GM12878 (cell line): ENCODE data around the gene MFN2. TPM values are rescaled to one million over a fixed set of nuclear protein-coding genes. Genes with fewer than 3 reads are reported as not detected.

ENCODE experiments used
- ATAC-seq: fragments of 200-7000 bp; cut with Tn5 transposase; 3 replicates; pipeline ENCODE4 v1.9.1; 2020; ENCODE audit warnings: mild to moderate bottlenecking, moderate library complexity
- BruUV-seq: library from RNA; stranded (reverse); fragments of 400-500 nt; replicated peaks from 2 replicates; lab custom pipeline; 2021; lab: Mats Ljungman, UMichigan
- CTCF ChIA-PET: fragments of 300-600 bp; sonication (Branson Sonifier 250); formaldehyde crosslinking; extraction: SDS; loops from one replicate; lab custom pipeline; 2021; ENCODE audit warnings: inconsistent platforms; lab: Yijun Ruan, JAX
- POLR2A ChIA-PET: fragments of 350-600 bp; formaldehyde crosslinking; extraction: SDS; loops from one replicate; lab custom pipeline; 2021; ENCODE audit warnings: inconsistent platforms; lab: Charles Lee
- RAD21 ChIA-PET: fragments of 300-600 bp; sonication (Branson Sonifier 250); formaldehyde crosslinking; loops from one replicate; lab custom pipeline; 2023; ENCODE audit warnings: antibody characterized with exemption; ENCODE audit not compliant: unreplicated experiment; lab: Charles Lee
- SMC1A ChIA-PET: fragments of 300-600 bp; sonication (Branson Sonifier 250); formaldehyde crosslinking; loops from one replicate; lab custom pipeline; 2023; ENCODE audit not compliant: unreplicated experiment, uncharacterized antibody; lab: Charles Lee
- DNase-seq: peaks from one replicate; pipeline ENCODE4 v3.0.0-alpha.2; 2011; ENCODE audit warnings: low read depth, low spot score
- FAIRE-seq: peaks from 3 replicates; lab custom pipeline; 2011; peaks lifted over from hg19 to GRCh38; lab: Jason Lieb, UNC
- H2AFZ ChIP-seq: 2 replicates; pipeline ENCODE4 v1.6.0; 2011; ENCODE audit warnings: low read depth, low read length, control low read depth; ENCODE audit not compliant: control insufficient read depth
- H3K27ac ChIP-seq: 2 replicates; pipeline ENCODE4 v1.5.1; 2011; ENCODE audit warnings: control low read depth; ENCODE audit not compliant: control insufficient read depth, insufficient read depth
- H3K27me3 ChIP-seq, 2 experiments: replicated peaks in 1 of 2; 2 replicates each; pipeline versions ENCODE4 v1.6.0 to v1.6.1; 2011; ENCODE audit warnings: low read length in 1 of 2; ENCODE audit not compliant: control insufficient read depth in 2 of 2, insufficient read depth in 2 of 2
- H3K36me3 ChIP-seq, 2 experiments: 2 replicates each; pipeline ENCODE4 v1.5.1; 2011; ENCODE audit warnings: low read length in 1 of 2; ENCODE audit not compliant: control insufficient read depth in 2 of 2, insufficient read depth in 2 of 2
- H3K4me1 ChIP-seq: 2 replicates; pipeline ENCODE4 v1.6.1; 2011; ENCODE audit warnings: mild to moderate bottlenecking, low read length, moderate library complexity, mixed read lengths; ENCODE audit not compliant: control insufficient read depth, insufficient read depth
- H3K4me2 ChIP-seq: 2 replicates; pipeline ENCODE4 v1.6.0; 2011; ENCODE audit warnings: control low read depth; ENCODE audit not compliant: control insufficient read depth, insufficient read depth
- H3K4me3 ChIP-seq: fragments of 200-600 bp; sonication (generic); 2 replicates; pipeline ENCODE4 v1.5.1; 2016
- H3K79me2 ChIP-seq: 2 replicates; pipeline ENCODE4 v1.6.0; 2011; ENCODE audit warnings: low read length; ENCODE audit not compliant: control insufficient read depth, insufficient read depth
- H3K9ac ChIP-seq: 2 replicates; pipeline ENCODE4 v1.8.0; 2011; ENCODE audit warnings: low read length, control low read depth, mixed read lengths; ENCODE audit not compliant: control insufficient read depth, insufficient read depth
- H3K9me3 ChIP-seq: replicated peaks from 3 replicates; pipeline ENCODE4 v1.5.1; 2011; ENCODE audit warnings: mild to moderate bottlenecking, low read length; ENCODE audit not compliant: control insufficient read depth, insufficient read depth
- H4K20me1 ChIP-seq: 2 replicates; pipeline ENCODE4 v1.6.0; 2011; ENCODE audit not compliant: control insufficient read depth, insufficient read depth
- CHD2 ChIP-seq: IDR thresholded peaks from 2 replicates; pipeline ENCODE4 v1.6.1; 2011; ENCODE audit warnings: low read depth, low read length, improper control_type of control experiment, borderline replicate concordance
- CHD4 ChIP-seq: fragments of 200-600 bp; sonication (generic); IDR thresholded peaks from 2 replicates; pipeline ENCODE4 v1.6.1; 2016; ENCODE audit warnings: mild to moderate bottlenecking
- CREM ChIP-seq: IDR thresholded peaks from 2 replicates; pipeline ENCODE4 v1.6.1; 2014; ENCODE audit warnings: antibody characterized with exemption, low read depth
- EGR1 ChIP-seq, 2 experiments: IDR thresholded peaks; 1 replicate in 1 of 2; 2 replicates in 1 of 2; pipeline ENCODE4 v1.6.1; 2011 to 2012; ENCODE audit warnings: low read depth in 2 of 2, low read length in 2 of 2, borderline replicate concordance in 1 of 2, mild to moderate bottlenecking in 1 of 2, moderate library complexity in 1 of 2
- ETV6 ChIP-seq, 2 experiments: fragments of 450-650 bp in 1 of 2; IDR thresholded peaks in 1 of 2; conservative IDR thresholded peaks in 1 of 2; 2 replicates each; pipeline ENCODE4 v1.6.1; 2014; ENCODE audit warnings: antibody characterized with exemption in 1 of 2, borderline replicate concordance in 1 of 2, low read depth in 1 of 2, mild to moderate bottlenecking in 1 of 2, moderate library complexity in 1 of 2
- KDM1A ChIP-seq: fragments of 200-600 bp; sonication (generic); IDR thresholded peaks from 2 replicates; pipeline ENCODE4 v1.6.1; 2016; ENCODE audit warnings: borderline replicate concordance
- MLLT1 ChIP-seq: fragments of 450-650 bp; IDR thresholded peaks from 2 replicates; pipeline ENCODE4 v1.6.1; 2016; ENCODE audit warnings: mild to moderate bottlenecking
- NFIC ChIP-seq: IDR thresholded peaks from 2 replicates; pipeline ENCODE4 v1.6.1; 2012; ENCODE audit warnings: low read depth, mild to moderate bottlenecking, inconsistent platforms, low read length, moderate library complexity
- NR2C2 ChIP-seq: IDR thresholded peaks from 2 replicates; pipeline ENCODE4 v1.6.1; 2011; ENCODE audit warnings: borderline replicate concordance, low read depth; ENCODE audit not compliant: control insufficient read depth, insufficient read length
- REST ChIP-seq: IDR thresholded peaks from 2 replicates; pipeline ENCODE4 v1.6.1; 2012; ENCODE audit warnings: mild to moderate bottlenecking, low read depth, low read length
- SPI1 ChIP-seq: IDR thresholded peaks from 2 replicates; pipeline ENCODE4 v1.6.1; 2011; ENCODE audit warnings: low read depth, mild to moderate bottlenecking, low read length, moderate library complexity, borderline replicate concordance; ENCODE audit not compliant: insufficient read depth
- SREBF1 ChIP-seq: IDR thresholded peaks from 2 replicates; pipeline ENCODE4 v1.6.1; 2012; ENCODE audit warnings: mild to moderate bottlenecking, low read length
- TCF3 ChIP-seq: IDR thresholded peaks from 2 replicates; pipeline ENCODE4 v1.6.1; 2012; ENCODE audit warnings: low read depth, mild to moderate bottlenecking, low read length, borderline replicate concordance; ENCODE audit not compliant: insufficient read depth
- WGBS: methylation state at CpG from one replicate; pipeline ENCODE4 v1.1.6; 2016; ENCODE audit warnings: low lambda C conversion rate; ENCODE audit not compliant: insufficient replicate concordance, insufficient coverage; ENCODE audit errors: missing lambda C conversion rate; 5-methylcytosine and 5-hydroxymethylcytosine counted together
- in situ Hi-C: fragments of 300-500 bp; cut with MboI; formaldehyde crosslinking; loops from 9 replicates; pipeline ENCODE4 v1.14.3; 2018; ENCODE audit warnings: mixed read lengths
- intact Hi-C: fragments of 100-400 bp; cut with micrococcal nuclease; formaldehyde crosslinking; loops from one replicate; pipeline ENCODE4 v1.14.2; 2022; ENCODE audit not compliant: unreplicated experiment
- polyA plus RNA-seq, 11 experiments: library from polyadenylated mRNA; depleted of rRNA in 4 of 11; unstranded in 6 of 11; stranded (reverse) in 5 of 11; fragments of >200 nt; fragmentation: Nextera tagmentation in 4 of 11; fragmentation: Illumina TruSeq in 1 of 11; extraction: Ambion mirVana in 4 of 11; extraction: Trizol in 1 of 11; gene quantifications; 1 replicate in 1 of 11; 2 replicates in 10 of 11; pipeline versions ENCODE4 v1.2.1 to v1.2.3, GENCODE V29; 2011 to 2016; ENCODE audit warnings: inconsistent platforms in 2 of 11, missing spikeins in 2 of 11, low read depth in 1 of 11
- total RNA-seq, 4 experiments: library from RNA; depleted of rRNA in 3 of 4; stranded (reverse); fragments of >200 nt in 3 of 4; fragmentation: Illumina TruSeq in 1 of 4; extraction: Trizol in 1 of 4; gene quantifications; 2 replicates each; pipeline versions ENCODE4 v1.2.1 to v1.2.3, GENCODE V29; 2013 to 2021

Gene MFN2
- total and polyA plus RNA-seq, 10 of the 15 experiments (the other 5 are each of a cell fraction or from before 2014, with no cell fraction given), result 5.3 to 64.4 (median 48.1) TPM

GRCh38 chr1:11984121-11984520 is 3.9 kb downstream of the MFN2 start:
- Histone ChIP-seq H3K9me3 (no peaks in the 10 kb centered on the region), H3K36me3 (peaks cover 9 to 17% of the 10 kb centered on the region in 2 experiments), H3K9ac (no peak overlapping the region), H2AFZ (no peak overlapping the region), H3K4me2 (no peak overlapping the region; the same call in 1 of the 2 replicates), H3K79me2 (peaks cover 26% of the 10 kb centered on the region), H3K27ac (no peak overlapping the region), H3K27me3 (no peaks in the 10 kb centered on the region), H3K4me1 (peaks cover 8% of the 10 kb centered on the region), H4K20me1 (no peaks in the 10 kb centered on the region), H3K4me3 (no peak overlapping the region)
- ChIA-PET SMC1A (interaction anchor here (1.0 kb wide), 1 partner anchor 76 kb away, joined by 3 read pairs; no protein-coding TSS in a partner anchor), CTCF (interaction anchor here (1.2 to 1.8 kb wide), 3 partner anchors 16 to 146 kb away, joined by 3 to 5 read pairs (median 3); no protein-coding TSS in a partner anchor), RAD21 (interaction anchor here (1.2 to 1.5 kb wide), 2 partner anchors 76 to 95 kb away, joined by 3 to 7 read pairs; no protein-coding TSS in a partner anchor), POLR2A (no interaction called here)
- WGBS, result 95% methylated on average over 5 of the region's 5 CpGs
- BruUV-seq, result no TSS peak
- FAIRE-seq (no peak), ATAC-seq (no peak), DNase-seq (no peak)
- TF ChIP-seq SPI1, result no peak
- no peak for TF ChIP-seq MLLT1
- no peak for TF ChIP-seq REST
- no peak for TF ChIP-seq CREM
- TF ChIP-seq NFIC, result no peak
- no peak for TF ChIP-seq ETV6 (conservative IDR thresholded peaks at IDR 0.05 in 1 of 2, IDR thresholded peaks at IDR 0.05 in 1 of 2; ENCODE audit: borderline replicate concordance in 1 of 2, low read depth in 1 of 2)
- TF ChIP-seq SREBF1, result no peak
- TF ChIP-seq CHD2, result no peak
- no peak for TF ChIP-seq CHD4
- TF ChIP-seq NR2C2, result no peak
- TF ChIP-seq KDM1A, result no peak
- no peak for TF ChIP-seq TCF3
- TF ChIP-seq EGR1 (IDR thresholded peaks at IDR 0.05; ENCODE audit: borderline replicate concordance in 1 of 2, low read depth in 2 of 2, low read length in 2 of 2), result no peak
- in situ Hi-C loops (no loop called here), intact Hi-C loops (loop anchor here (10.0 kb wide), 1 partner anchor 221 kb away; no protein-coding TSS in a partner anchor)
